HEK293 (cell line): ENCODE measurements around the gene ABHD8.

Source experiments
- CTCF ChIP-seq: fragments of 450-650 bp; formaldehyde crosslinking; IDR thresholded peaks from 2 replicates; pipeline ENCODE4 v1.5.1; 2016; ENCODE audit warnings: missing biosample characterization, missing genetic modification characterization
- SETDB1 ChIP-seq: IDR thresholded peaks from one replicate; pipeline ENCODE4 v1.6.1; 2017; ENCODE audit warnings: mild to moderate bottlenecking, low read length, moderate library complexity, mixed read lengths; ENCODE audit not compliant: insufficient read length
- ZNF214 ChIP-seq: fragments of 450-650 bp; formaldehyde crosslinking; IDR thresholded peaks from 2 replicates; pipeline ENCODE4 v1.5.1; 2017; ENCODE audit warnings: missing biosample characterization, mild to moderate bottlenecking, missing genetic modification characterization, borderline replicate concordance
- ZNF837 ChIP-seq: fragments of 450-650 bp; formaldehyde crosslinking; IDR thresholded peaks from 2 replicates; pipeline ENCODE4 v1.5.1; 2016; ENCODE audit warnings: missing biosample characterization, missing genetic modification characterization

DNA sequence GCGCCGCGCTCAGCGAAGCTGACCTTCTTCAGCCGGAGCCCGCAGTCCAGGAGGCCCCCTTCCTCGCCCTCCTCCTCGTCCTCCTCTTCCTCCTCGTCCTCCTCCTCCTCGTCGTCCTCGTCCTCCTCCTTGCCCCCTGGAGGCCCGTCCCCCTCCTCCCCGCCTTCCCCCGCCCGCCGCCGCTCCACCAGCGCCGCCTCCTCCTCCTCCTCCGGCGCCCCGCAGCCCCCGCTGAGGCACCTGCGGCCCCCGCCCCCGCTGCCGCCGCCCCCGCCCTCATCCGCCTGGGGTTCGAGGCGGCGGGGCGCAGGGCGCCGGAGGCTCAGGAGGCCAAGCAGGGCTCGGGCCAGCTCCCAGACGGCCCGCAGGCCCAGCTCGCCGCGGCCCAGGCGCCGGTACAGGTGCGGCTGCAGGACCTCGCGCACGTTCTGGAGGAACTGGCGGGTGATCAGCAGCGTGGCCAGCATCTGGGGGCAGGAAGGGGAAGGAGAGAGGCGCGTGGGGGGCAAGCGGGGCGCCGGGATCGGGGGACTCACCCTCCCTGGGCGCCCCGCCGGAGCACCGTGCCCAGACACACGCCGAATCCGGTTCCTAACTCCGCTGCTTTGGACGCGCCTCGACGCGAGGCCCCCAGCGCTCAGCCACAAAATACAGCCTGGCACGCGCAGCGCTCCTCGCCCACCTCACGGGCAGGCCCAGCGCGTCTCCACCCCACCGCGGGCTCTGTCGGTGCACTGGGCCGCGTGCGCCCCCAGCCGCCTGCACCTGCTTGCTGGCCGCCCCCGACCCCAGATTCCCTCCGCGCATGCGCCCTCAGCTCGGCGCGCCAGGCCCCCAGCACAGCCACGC is 25.5 kb upstream of the ABHD8 start:
- TF ChIP-seq ZNF837 (tag by site-specific recombination) = no peak
- no peak for TF ChIP-seq CTCF (tag by site-specific recombination)
- TF ChIP-seq ZNF214 (tag by site-specific recombination) = no peak
- no peak for TF ChIP-seq SETDB1
